Endodermal cell (in vitro differentiated cells): ENCODE results near the gene PLA2G4A. TPM values are rescaled to one million over a fixed set of nuclear protein-coding genes. Genes with fewer than 3 reads are reported as not detected.

Experiments used
- DNase-seq: peaks from one replicate; pipeline ENCODE4 v3.0.0-alpha.2; 2017
- H3K27ac ChIP-seq: 2 replicates; pipeline ENCODE4 v1.5.1; 2013; ENCODE audit warnings: mild to moderate bottlenecking, low read depth, low read length, moderate library complexity
- H3K27me3 ChIP-seq: 2 replicates; pipeline ENCODE4 v1.6.1; 2013; ENCODE audit warnings: mild to moderate bottlenecking, low read length, moderate library complexity; ENCODE audit not compliant: insufficient read depth, control insufficient read depth, poor library complexity, severe bottlenecking
- H3K36me3 ChIP-seq: 2 replicates; pipeline ENCODE4 v1.7.0; 2013; ENCODE audit warnings: mild to moderate bottlenecking, low read length, moderate library complexity; ENCODE audit not compliant: control insufficient read depth, insufficient read depth
- H3K4me1 ChIP-seq: one replicate; pipeline ENCODE4 v1.7.0; 2013; ENCODE audit warnings: low read length; ENCODE audit not compliant: control insufficient read depth, insufficient read depth
- H3K4me3 ChIP-seq: 2 replicates; pipeline ENCODE4 v1.5.1; 2013; ENCODE audit warnings: mild to moderate bottlenecking, low read length, moderate library complexity
- H3K9ac ChIP-seq: 2 replicates; pipeline ENCODE4 v1.6.1; 2013; ENCODE audit warnings: mild to moderate bottlenecking, low read length, moderate library complexity; ENCODE audit not compliant: poor library complexity, severe bottlenecking; ENCODE audit errors: extremely low read depth
- H3K9me3 ChIP-seq: 2 replicates; pipeline ENCODE4 v1.6.1; 2013; ENCODE audit warnings: mild to moderate bottlenecking, low read length, moderate library complexity; ENCODE audit not compliant: control insufficient read depth
- H3K27ac Mint-ChIP-seq: 2 replicates; pipeline ENCODE4 v1.8.0; 2020; ENCODE audit warnings: mixed read lengths
- H3K27me3 Mint-ChIP-seq: 2 replicates; pipeline ENCODE4 v1.8.0; 2021; ENCODE audit warnings: mild to moderate bottlenecking, mixed read lengths; ENCODE audit not compliant: insufficient read depth
- H3K36me3 Mint-ChIP-seq: 2 replicates; pipeline ENCODE4 v1.8.0; 2020; ENCODE audit warnings: low read depth, mixed read lengths
- H3K4me1 Mint-ChIP-seq: 2 replicates; pipeline ENCODE4 v1.8.0; 2020; ENCODE audit warnings: mixed read lengths
- H3K4me3 Mint-ChIP-seq: 2 replicates; pipeline ENCODE4 v1.8.0; 2020; ENCODE audit warnings: mild to moderate bottlenecking, moderate library complexity, mixed read lengths
- H3K9me3 Mint-ChIP-seq: 2 replicates; pipeline ENCODE4 v1.8.0; 2020; ENCODE audit warnings: mild to moderate bottlenecking, mixed read lengths
- WGBS, 2 experiments: methylation state at CpG; one replicate each; pipeline versions ENCODE4 v1.1.5 to v1.1.7; 2013; ENCODE audit warnings: missing lambda C conversion rate in 2 of 2, mixed read lengths in 1 of 2; ENCODE audit not compliant: insufficient coverage in 1 of 2, insufficient read length in 1 of 2; 5-methylcytosine and 5-hydroxymethylcytosine counted together
- total RNA-seq, 2 donors: library from RNA; stranded (reverse); fragmentation: NEBNext Ultra II Directional in 1 of 2; extraction: Animal tissue kit (Norgen Biotek cat#: 25700) in 1 of 2; gene quantifications; 2 replicates in 1 of 2; 3 replicates in 1 of 2; pipeline ENCODE4 v1.2.1, GENCODE V29; 2021
- TF ChIP-seq, protein P1 (sequence below): fragments of 200-600 bp; sonication (generic); conservative IDR thresholded peaks from 2 replicates; pipeline ENCODE4 v1.5.0; 2021; ENCODE audit warnings: antibody characterized with exemption, mild to moderate bottlenecking

PLA2G4A gene
- total RNA-seq, 2 donors from 2014 or later, result 0.35 to 1.2 TPM

DNA sequence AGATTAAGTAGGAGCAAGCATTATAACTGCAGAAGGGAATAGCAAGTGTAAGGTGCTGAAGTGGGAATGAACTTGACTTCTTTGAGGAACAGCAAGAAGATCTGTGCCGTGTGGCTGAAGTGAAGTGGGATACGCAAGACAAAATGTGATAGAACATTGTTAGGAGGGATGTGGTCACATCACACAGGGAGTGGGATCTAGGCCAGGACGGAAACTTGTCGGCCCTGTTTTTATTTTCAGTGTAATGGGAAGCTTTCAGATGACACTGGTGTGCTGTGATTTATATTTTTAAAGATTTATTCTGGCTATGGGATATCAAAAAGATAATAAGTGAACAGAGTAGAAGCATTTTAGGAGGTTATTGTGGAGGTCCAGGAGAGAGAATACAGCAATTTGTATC, 116.4 kb downstream of the PLA2G4A start:
- no peaks in the 10 kb centered on the region for H3K27me3 Mint-ChIP-seq
- TF ChIP-seq, protein P1, sequence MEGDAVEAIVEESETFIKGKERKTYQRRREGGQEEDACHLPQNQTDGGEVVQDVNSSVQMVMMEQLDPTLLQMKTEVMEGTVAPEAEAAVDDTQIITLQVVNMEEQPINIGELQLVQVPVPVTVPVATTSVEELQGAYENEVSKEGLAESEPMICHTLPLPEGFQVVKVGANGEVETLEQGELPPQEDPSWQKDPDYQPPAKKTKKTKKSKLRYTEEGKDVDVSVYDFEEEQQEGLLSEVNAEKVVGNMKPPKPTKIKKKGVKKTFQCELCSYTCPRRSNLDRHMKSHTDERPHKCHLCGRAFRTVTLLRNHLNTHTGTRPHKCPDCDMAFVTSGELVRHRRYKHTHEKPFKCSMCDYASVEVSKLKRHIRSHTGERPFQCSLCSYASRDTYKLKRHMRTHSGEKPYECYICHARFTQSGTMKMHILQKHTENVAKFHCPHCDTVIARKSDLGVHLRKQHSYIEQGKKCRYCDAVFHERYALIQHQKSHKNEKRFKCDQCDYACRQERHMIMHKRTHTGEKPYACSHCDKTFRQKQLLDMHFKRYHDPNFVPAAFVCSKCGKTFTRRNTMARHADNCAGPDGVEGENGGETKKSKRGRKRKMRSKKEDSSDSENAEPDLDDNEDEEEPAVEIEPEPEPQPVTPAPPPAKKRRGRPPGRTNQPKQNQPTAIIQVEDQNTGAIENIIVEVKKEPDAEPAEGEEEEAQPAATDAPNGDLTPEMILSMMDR, result no peak
- no peak for DNase-seq
- Histone ChIP-seq H3K27me3 (no peaks in the 10 kb centered on the region), H3K9ac (no peak overlapping the region), H3K9me3 (peaks cover 8% of the 10 kb centered on the region), H3K27ac (no peak overlapping the region), H3K36me3 (no peaks in the 10 kb centered on the region), H3K4me1 (peaks cover 4% of the 10 kb centered on the region), H3K4me3 (no peak overlapping the region)
- peaks cover 5% of the 10 kb centered on the region for H3K9me3 Mint-ChIP-seq
- H3K4me1 Mint-ChIP-seq, result peaks cover 19% of the 10 kb centered on the region
- no peak overlapping the region for H3K4me3 Mint-ChIP-seq
- H3K27ac Mint-ChIP-seq, result no peak overlapping the region
- 95 to 96% methylated on average over 4 of the region's 4 CpGs for WGBS, 2 experiments
- H3K36me3 Mint-ChIP-seq, result no peaks in the 10 kb centered on the region

DNA sequence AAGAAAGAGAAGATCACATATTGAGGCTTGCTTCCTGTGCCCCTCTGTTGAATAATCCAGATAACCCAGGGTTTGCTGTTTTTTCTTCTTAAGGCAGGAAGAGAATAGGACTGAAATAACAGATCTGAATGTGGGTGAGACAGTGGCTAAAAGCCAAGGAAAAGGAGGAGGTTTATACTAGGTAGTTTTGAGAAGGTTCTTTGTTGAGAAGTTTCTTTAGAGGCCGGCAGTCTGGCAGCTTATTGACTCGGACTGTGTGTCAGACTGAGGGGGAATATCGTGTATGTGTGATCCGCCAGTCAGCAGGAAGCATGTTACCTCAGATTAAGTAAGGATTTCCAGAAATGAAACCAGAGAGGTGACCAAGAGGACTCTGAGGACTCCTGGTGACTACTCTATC, 119.8 kb downstream of the PLA2G4A start:
- peaks cover 8% of the 10 kb centered on the region for H3K9me3 ChIP-seq
- TF ChIP-seq, protein P1, result no peak
- DNase-seq, result no peak
- Mint-ChIP-seq H3K4me1 (peaks cover 14% of the 10 kb centered on the region), H3K36me3 (no peaks in the 10 kb centered on the region), H3K9me3 (peaks cover 5% of the 10 kb centered on the region), H3K27me3 (no peaks in the 10 kb centered on the region), H3K27ac (no peak overlapping the region), H3K4me3 (no peak overlapping the region)
- H3K36me3 ChIP-seq, result no peaks in the 10 kb centered on the region
- no peak overlapping the region for H3K9ac ChIP-seq
- 95 to 96% methylated on average over 4 of the region's 4 CpGs for WGBS, 2 experiments
- no peak overlapping the region for H3K4me3 ChIP-seq
- peaks cover 4% of the 10 kb centered on the region for H3K4me1 ChIP-seq
- H3K27ac ChIP-seq, result no peak overlapping the region
- no peaks in the 10 kb centered on the region for H3K27me3 ChIP-seq

DNA sequence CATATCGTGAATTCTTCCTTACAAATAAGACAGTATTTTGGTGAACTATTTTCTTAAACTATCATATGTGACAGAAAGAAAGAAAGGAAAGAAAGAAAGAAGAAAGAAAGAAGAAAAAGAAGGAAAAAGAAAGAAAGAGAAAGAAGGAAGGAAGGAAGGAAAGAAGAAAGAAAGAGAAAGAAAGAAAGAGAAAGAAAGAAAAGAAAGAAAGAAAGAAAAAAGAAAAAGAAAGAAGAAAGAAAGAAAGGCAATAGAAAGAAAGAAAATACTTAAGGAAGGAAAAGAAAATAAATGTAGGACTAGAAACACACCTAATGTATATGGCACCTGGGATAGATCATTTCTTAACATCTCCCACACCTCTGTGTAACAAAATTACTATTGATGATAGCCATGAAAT, 120.4 kb downstream of the PLA2G4A start:
- H3K36me3 ChIP-seq, result no peaks in the 10 kb centered on the region
- no peak for DNase-seq
- TF ChIP-seq, protein P1, result no peak
- H3K9me3 Mint-ChIP-seq, result peaks cover 5% of the 10 kb centered on the region
- peaks cover 8% of the 10 kb centered on the region for H3K9me3 ChIP-seq
- H3K4me1 ChIP-seq, result peaks cover 4% of the 10 kb centered on the region
- H3K27me3 ChIP-seq, result no peaks in the 10 kb centered on the region
- no peak overlapping the region for H3K27ac ChIP-seq
- no peak overlapping the region for H3K9ac ChIP-seq
- peaks cover 9% of the 10 kb centered on the region for H3K4me1 Mint-ChIP-seq
- no peak overlapping the region for H3K4me3 Mint-ChIP-seq
- no peaks in the 10 kb centered on the region for H3K36me3 Mint-ChIP-seq
- H3K4me3 ChIP-seq, result no peak overlapping the region
- no CpG with 5 or more reads among the region's 1 CpG for WGBS, 2 experiments
- no peaks in the 10 kb centered on the region for H3K27me3 Mint-ChIP-seq
- no peak overlapping the region for H3K27ac Mint-ChIP-seq
